K562 (cell line): ENCODE results near the gene ADPRHL1. TPM values are rescaled to one million over a fixed set of nuclear protein-coding genes. Genes with fewer than 3 reads are reported as not detected.
A peak's percentile ranks its signal among the peaks of the same experiment; 100 is the strongest.

Source experiments
- ATAC-seq: fragments of 200-7000 bp; cut with Tn5 transposase; 3 replicates; pipeline ENCODE4 v1.9.1; 2020; ENCODE audit warnings: moderate library complexity
- BruUV-seq: library from RNA; stranded (reverse); fragments of 400-500 nt; replicated peaks from 2 replicates; lab custom pipeline; 2021; lab: Mats Ljungman, UMichigan
- CTCF ChIA-PET: fragments of 300-600 bp; formaldehyde crosslinking; extraction: SDS; loops from one replicate; lab custom pipeline; 2021; ENCODE audit warnings: low intra/inter-chr PET ratio; lab: Yijun Ruan, JAX
- POLR2A ChIA-PET: fragments of 300-600, 350-650 bp; sonication (Branson Sonifier 250); formaldehyde crosslinking; extraction: SDS; loops from one replicate; lab custom pipeline; 2021; ENCODE audit warnings: antibody characterized with exemption, inconsistent platforms; lab: Yijun Ruan, JAX
- DNase-seq, 4 experiments: peaks; one replicate each; pipeline versions ENCODE4 v3.0.0 to v3.0.0-alpha.2; 2011 to 2018; ENCODE audit warnings: low spot score in 3 of 4, mixed read lengths in 3 of 4; ENCODE audit errors: extremely low read depth in 1 of 4
- FAIRE-seq: peaks from 2 replicates; lab custom pipeline; 2011; peaks lifted over from hg19 to GRCh38; lab: Jason Lieb, UNC
- H2AFZ ChIP-seq: 2 replicates; pipeline ENCODE4 v1.6.0; 2011; ENCODE audit warnings: low read depth, low read length, control low read depth, inconsistent platforms
- H3K27ac ChIP-seq: fragments of 200-600 bp; 3 replicates; pipeline ENCODE4 v1.8.0; 2011; ENCODE audit warnings: low read depth, mild to moderate bottlenecking, control low read depth, inconsistent platforms, low read length, moderate library complexity, mixed read lengths; ENCODE audit errors: extremely low read depth
- H3K27me3 ChIP-seq, 2 experiments: fragments of 300-600 bp in 1 of 2; 2 replicates in 1 of 2; 3 replicates in 1 of 2; pipeline versions ENCODE4 v1.6.0 to v1.8.0; 2011; ENCODE audit warnings: inconsistent platforms in 2 of 2, low read length in 2 of 2, mild to moderate bottlenecking in 1 of 2, mixed read lengths in 1 of 2, moderate library complexity in 1 of 2; ENCODE audit not compliant: control insufficient read depth in 2 of 2, insufficient read depth in 2 of 2
- H3K36me3 ChIP-seq: fragments of 300-600 bp; 3 replicates; pipeline ENCODE4 v1.8.0; 2011; ENCODE audit warnings: mild to moderate bottlenecking, low read length, inconsistent platforms; ENCODE audit not compliant: control insufficient read depth, insufficient read depth
- H3K4me1 ChIP-seq, 2 experiments: fragments of 200-600 bp in 1 of 2; replicated peaks in 1 of 2; 2 replicates in 1 of 2; 3 replicates in 1 of 2; pipeline versions ENCODE4 v1.5.1 to v1.8.0; 2011; ENCODE audit warnings: inconsistent platforms in 2 of 2, low read length in 2 of 2, mild to moderate bottlenecking in 1 of 2, mixed read lengths in 1 of 2, moderate library complexity in 1 of 2; ENCODE audit not compliant: control insufficient read depth in 2 of 2, insufficient read depth in 2 of 2
- H3K4me2 ChIP-seq: 2 replicates; pipeline ENCODE4 v1.6.1; 2011; ENCODE audit warnings: low read length, control low read depth, inconsistent platforms, mixed read lengths; ENCODE audit not compliant: insufficient read depth
- H3K4me3 ChIP-seq: fragments of 200-600 bp; sonication (generic), shearing (Covaris generic); 2 replicates; pipeline ENCODE4 v1.5.1; 2016; ENCODE audit warnings: control low read depth, inconsistent platforms
- H3K79me2 ChIP-seq: fragments of 200-600 bp; 3 replicates; pipeline ENCODE4 v1.8.0; 2011; ENCODE audit warnings: low read length, inconsistent platforms; ENCODE audit not compliant: control insufficient read depth, insufficient read depth
- H3K9ac ChIP-seq, 2 experiments: 2 replicates each; pipeline versions ENCODE4 v1.6.0 to v1.6.1; 2011; ENCODE audit warnings: low read depth in 2 of 2, low read length in 2 of 2, control low read depth in 1 of 2, inconsistent platforms in 1 of 2, mild to moderate bottlenecking in 1 of 2, mixed read lengths in 1 of 2; ENCODE audit not compliant: insufficient read depth in 1 of 2
- H3K9me1 ChIP-seq: one replicate; pipeline ENCODE4 v1.6.0; 2011; ENCODE audit warnings: inconsistent platforms, mild to moderate bottlenecking, low read length, moderate library complexity; ENCODE audit not compliant: control insufficient read depth, insufficient read depth
- H3K9me3 ChIP-seq: replicated peaks from 2 replicates; pipeline ENCODE4 v1.5.1; 2011; ENCODE audit warnings: low read depth, low read length, inconsistent platforms; ENCODE audit not compliant: control insufficient read depth, insufficient read depth
- H4K20me1 ChIP-seq: replicated peaks from 2 replicates; pipeline ENCODE4 v1.6.1; 2011; ENCODE audit warnings: low read length, inconsistent platforms, mixed read lengths; ENCODE audit not compliant: control insufficient read depth, insufficient read depth
- CBFA2T3 ChIP-seq: fragments of 450-650 bp; IDR thresholded peaks from 2 replicates; pipeline ENCODE4 v1.6.1; 2017
- YY1 ChIP-seq, 3 experiments: IDR thresholded peaks; 2 replicates each; pipeline ENCODE4 v1.6.1; 2011; ENCODE audit warnings: low read length in 2 of 3, mild to moderate bottlenecking in 2 of 3, moderate library complexity in 2 of 3, borderline replicate concordance in 1 of 3, control low read depth in 1 of 3, low read depth in 1 of 3; ENCODE audit not compliant: insufficient read depth in 3 of 3, insufficient replicate concordance in 2 of 3, control insufficient read depth in 1 of 3, insufficient read length in 1 of 3; ENCODE audit errors: extremely low read depth in 1 of 3
- WGBS: fragments of 100-300 bp; shearing (Covaris generic); methylation state at CpG from one replicate; pipeline ENCODE4 v1.1.6; 2016; ENCODE audit warnings: low coverage, mixed read lengths; ENCODE audit not compliant: insufficient coverage; ENCODE audit errors: missing lambda C conversion rate; 5-methylcytosine and 5-hydroxymethylcytosine counted together
- in situ Hi-C: fragments of 300-500 bp; cut with MboI; formaldehyde crosslinking; loops from 4 replicates; pipeline ENCODE4 v1.15.0; 2018; ENCODE audit warnings: inconsistent platforms, mixed read lengths
- intact Hi-C: fragments of 100-400 bp; cut with micrococcal nuclease; formaldehyde crosslinking; loops from 2 replicates; pipeline ENCODE4 v1.14.2; 2022
- polyA plus RNA-seq, 8 experiments: library from polyadenylated mRNA; depleted of rRNA in 4 of 8; stranded (reverse) in 5 of 8; unstranded in 3 of 8; fragments of >200 nt; fragmentation: Nextera tagmentation in 2 of 8; fragmentation: Illumina TruSeq in 1 of 8; extraction: Ambion mirVana in 2 of 8; extraction: Trizol in 1 of 8; gene quantifications; 2 replicates each; pipeline versions ENCODE4 v1.2.1 to v1.2.3, GENCODE V29; 2011 to 2014; ENCODE audit warnings: inconsistent platforms in 1 of 8, missing spikeins in 1 of 8
- total RNA-seq, 7 experiments: library from RNA; depleted of rRNA in 6 of 7; stranded (reverse); fragments of >200 nt in 6 of 7; fragmentation: Illumina TruSeq in 2 of 7; extraction: Trizol in 2 of 7; gene quantifications; 2 replicates each; pipeline versions ENCODE4 v1.2.1 to v1.2.3, GENCODE V29; 2011 to 2021; ENCODE audit warnings: low replicate concordance in 1 of 7
- TF ChIP-seq, protein P1 (sequence below), 2 experiments: fragments of 450-650 bp; formaldehyde crosslinking in 1 of 2; IDR thresholded peaks; 2 replicates each; pipeline versions ENCODE4 v1.4.0 to v1.6.1; 2014 to 2020; ENCODE audit warnings: mild to moderate bottlenecking in 2 of 2, borderline replicate concordance in 1 of 2, low read depth in 1 of 2
- TF ChIP-seq, protein P2 (sequence below): fragments of 250-450 bp; sonication (Bioruptor Pico); IDR thresholded peaks from 2 replicates; pipeline ENCODE4 v1.8.0; 2022; ENCODE audit warnings: inconsistent platforms

ADPRHL1 gene
- total and polyA plus RNA-seq, 9 of the 15 experiments (the other 6 are each of a cell fraction or from before 2014, with no cell fraction given), result 0.06 to 0.76 (median 0.37) TPM; not detected in 1

DNA sequence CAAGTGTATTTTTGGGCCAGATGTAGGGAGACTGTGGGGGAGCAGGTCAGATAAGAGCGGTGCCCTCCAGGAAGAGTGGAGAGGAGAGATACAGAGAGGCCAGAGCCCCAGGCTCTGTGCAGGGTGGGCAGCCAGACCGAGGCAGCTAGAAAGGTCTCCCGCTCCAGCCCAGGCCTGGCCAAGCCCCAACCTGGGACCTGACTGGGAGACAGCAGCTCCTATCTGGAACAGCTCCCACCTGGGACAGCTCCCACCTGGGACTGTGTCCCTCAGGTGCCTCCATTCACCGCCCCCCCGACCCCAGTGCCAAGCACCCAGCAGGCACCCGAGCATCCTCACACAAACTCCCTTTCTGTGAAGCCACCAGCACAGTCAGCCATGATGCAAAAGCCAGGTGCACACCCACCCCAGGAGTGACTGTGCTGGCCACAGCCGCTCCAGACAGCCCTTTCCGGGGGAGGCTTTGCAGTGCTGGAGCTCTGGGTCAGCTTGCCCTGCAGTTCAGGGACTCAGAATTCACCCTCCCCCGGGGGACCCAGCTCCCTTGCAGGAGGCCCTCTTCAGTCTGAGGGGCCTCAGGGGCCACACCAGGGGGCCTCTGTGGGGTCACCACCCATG lies 87.2 kb downstream of the ADPRHL1 start:
- Histone ChIP-seq H3K4me2 (no peak overlapping the region), H3K27ac (no peak overlapping the region), H3K4me1 (peaks cover 0 to 40% of the 10 kb centered on the region in 2 experiments; a peak in 3 of 5 replicates), H3K9me1 (no peaks in the 10 kb centered on the region), H4K20me1 (no peaks in the 10 kb centered on the region), H3K27me3 (no peaks in the 10 kb centered on the region), H3K79me2 (peaks cover 8% of the 10 kb centered on the region; the same call in 2 of the 3 replicates), H3K9ac (peak overlapping the region in 1 of 2 experiments; percentile 31; a peak in 2 of 4 replicates), H3K36me3 (no peaks in the 10 kb centered on the region), H3K9me3 (no peaks in the 10 kb centered on the region), H3K4me3 (no peak overlapping the region), H2AFZ (no peak overlapping the region)
- DNase-seq, result peak in 2 of 4 experiments; percentile 21 to 25
- 24% methylated on average over 3 of the region's 9 CpGs for WGBS
- in situ Hi-C loops (no loop called here), intact Hi-C loops (no loop called here)
- ChIA-PET CTCF (no interaction called here), POLR2A (interaction anchor here (0.9 kb wide), 1 partner anchor 31 kb away, joined by 3 read pairs; no protein-coding TSS in a partner anchor)
- ATAC-seq, result peak; percentile 68
- no peak for FAIRE-seq
- no TSS peak for BruUV-seq
- TF ChIP-seq YY1 (IDR thresholded peaks at IDR 0.05; ENCODE audit: borderline replicate concordance in 1 of 3, control insufficient read depth in 1 of 3, extremely low read depth in 1 of 3, insufficient read depth in 3 of 3, insufficient read length in 1 of 3, insufficient replicate concordance in 2 of 3, low read depth in 1 of 3, low read length in 2 of 3) (peak in 2 of 3 experiments; percentile 18 to 51), CBFA2T3 (0 out of 2 replicates have a peak, but pooled peaks have one; percentile 21)
- TF ChIP-seq, protein P1, sequence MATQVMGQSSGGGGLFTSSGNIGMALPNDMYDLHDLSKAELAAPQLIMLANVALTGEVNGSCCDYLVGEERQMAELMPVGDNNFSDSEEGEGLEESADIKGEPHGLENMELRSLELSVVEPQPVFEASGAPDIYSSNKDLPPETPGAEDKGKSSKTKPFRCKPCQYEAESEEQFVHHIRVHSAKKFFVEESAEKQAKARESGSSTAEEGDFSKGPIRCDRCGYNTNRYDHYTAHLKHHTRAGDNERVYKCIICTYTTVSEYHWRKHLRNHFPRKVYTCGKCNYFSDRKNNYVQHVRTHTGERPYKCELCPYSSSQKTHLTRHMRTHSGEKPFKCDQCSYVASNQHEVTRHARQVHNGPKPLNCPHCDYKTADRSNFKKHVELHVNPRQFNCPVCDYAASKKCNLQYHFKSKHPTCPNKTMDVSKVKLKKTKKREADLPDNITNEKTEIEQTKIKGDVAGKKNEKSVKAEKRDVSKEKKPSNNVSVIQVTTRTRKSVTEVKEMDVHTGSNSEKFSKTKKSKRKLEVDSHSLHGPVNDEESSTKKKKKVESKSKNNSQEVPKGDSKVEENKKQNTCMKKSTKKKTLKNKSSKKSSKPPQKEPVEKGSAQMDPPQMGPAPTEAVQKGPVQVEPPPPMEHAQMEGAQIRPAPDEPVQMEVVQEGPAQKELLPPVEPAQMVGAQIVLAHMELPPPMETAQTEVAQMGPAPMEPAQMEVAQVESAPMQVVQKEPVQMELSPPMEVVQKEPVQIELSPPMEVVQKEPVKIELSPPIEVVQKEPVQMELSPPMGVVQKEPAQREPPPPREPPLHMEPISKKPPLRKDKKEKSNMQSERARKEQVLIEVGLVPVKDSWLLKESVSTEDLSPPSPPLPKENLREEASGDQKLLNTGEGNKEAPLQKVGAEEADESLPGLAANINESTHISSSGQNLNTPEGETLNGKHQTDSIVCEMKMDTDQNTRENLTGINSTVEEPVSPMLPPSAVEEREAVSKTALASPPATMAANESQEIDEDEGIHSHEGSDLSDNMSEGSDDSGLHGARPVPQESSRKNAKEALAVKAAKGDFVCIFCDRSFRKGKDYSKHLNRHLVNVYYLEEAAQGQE (IDR thresholded peaks at IDR 0.05; ENCODE audit: borderline replicate concordance), result peak; percentile 40
- TF ChIP-seq, protein P1 (CRISPR knock-in tag; IDR thresholded peaks at IDR 0.05; ENCODE audit: low read depth), result no peak
- TF ChIP-seq, protein P2, sequence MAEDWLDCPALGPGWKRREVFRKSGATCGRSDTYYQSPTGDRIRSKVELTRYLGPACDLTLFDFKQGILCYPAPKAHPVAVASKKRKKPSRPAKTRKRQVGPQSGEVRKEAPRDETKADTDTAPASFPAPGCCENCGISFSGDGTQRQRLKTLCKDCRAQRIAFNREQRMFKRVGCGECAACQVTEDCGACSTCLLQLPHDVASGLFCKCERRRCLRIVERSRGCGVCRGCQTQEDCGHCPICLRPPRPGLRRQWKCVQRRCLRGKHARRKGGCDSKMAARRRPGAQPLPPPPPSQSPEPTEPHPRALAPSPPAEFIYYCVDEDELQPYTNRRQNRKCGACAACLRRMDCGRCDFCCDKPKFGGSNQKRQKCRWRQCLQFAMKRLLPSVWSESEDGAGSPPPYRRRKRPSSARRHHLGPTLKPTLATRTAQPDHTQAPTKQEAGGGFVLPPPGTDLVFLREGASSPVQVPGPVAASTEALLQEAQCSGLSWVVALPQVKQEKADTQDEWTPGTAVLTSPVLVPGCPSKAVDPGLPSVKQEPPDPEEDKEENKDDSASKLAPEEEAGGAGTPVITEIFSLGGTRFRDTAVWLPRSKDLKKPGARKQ, result no peak
